HG03521 (cell line): ENCODE data around the gene PLAAT3.
"Not testable (repeated sequence)": the region's sequence is repeated elsewhere in the genome, so short reads cannot be mapped to it uniquely, and the experiment has no call there.

Source experiments
- ATAC-seq: cut with Tn5 transposase; IDR thresholded peaks from one replicate; pipeline ENCODE4 v1.9.1; 2021; ENCODE audit warnings: mild to moderate bottlenecking, moderate library complexity; ENCODE audit not compliant: unreplicated experiment

PLAAT3 gene

GRCh38 chr11:63542506-63542905, 71.7 kb downstream of the PLAAT3 start:
- ATAC-seq, result not testable (repeated sequence)

- ATAC-seq, result no peak
These were observed 76.7 kb downstream of the PLAAT3 start for GRCh38 chr11:63537293-63538101.

DNA sequence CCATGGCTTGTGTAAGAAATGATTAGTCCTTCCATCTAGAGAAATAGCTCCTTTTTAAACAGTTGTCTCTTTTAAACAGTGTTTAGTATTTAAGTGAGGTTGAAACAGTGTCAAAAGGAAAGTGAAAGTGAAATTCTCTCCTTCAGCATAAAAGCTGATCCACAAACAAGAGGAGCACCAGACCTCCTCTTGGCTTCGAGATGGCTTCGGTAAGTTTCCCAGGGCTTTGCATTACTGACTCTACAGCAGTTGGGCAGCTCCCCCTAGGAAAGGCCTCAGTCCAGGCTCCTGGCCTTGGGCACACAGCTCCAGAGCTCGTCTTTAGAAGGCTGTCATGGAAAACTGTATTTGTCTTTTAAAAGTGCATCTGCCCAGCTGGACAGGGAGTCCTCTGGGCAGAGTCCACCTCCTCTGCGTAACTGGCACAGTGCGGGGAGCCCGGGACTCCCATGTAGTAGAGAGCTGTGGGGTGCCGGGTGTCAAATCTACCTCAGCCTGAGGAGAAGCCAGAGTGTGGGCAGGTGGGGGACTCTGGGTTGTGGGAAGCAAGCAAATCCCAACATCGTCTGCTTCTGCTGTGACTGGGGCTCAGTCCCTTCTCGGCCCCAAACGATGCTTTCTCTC, 77.5 kb downstream of the PLAAT3 start, which contains the start of gene PLAAT4:
TSS of gene PLAAT4 (plus strand) at position 140 of the 624 bp plus-strand sequence. CDS start at position 201, 61 bp downstream.
- no peak for ATAC-seq

DNA sequence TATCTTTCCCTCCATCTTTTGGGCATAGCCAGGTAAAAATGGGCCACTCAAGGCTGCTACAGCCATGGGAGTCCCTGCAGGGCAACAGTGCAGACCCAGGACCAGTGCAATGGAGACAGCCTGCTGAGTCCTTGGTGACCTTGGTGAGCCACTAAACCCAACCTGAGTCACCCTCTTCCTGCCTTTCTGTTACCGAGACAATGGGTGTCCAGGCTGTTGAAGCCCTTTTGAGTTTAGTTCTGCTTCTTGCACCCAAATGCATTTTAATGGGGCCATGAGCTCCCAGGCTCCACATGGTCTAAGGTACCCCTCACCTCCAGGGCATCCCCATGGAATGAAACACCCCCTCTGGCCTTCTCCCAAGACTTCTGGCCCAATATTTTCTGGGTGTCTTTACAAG, 78.5 kb downstream of the PLAAT3 start:
- ATAC-seq, result no peak

DNA sequence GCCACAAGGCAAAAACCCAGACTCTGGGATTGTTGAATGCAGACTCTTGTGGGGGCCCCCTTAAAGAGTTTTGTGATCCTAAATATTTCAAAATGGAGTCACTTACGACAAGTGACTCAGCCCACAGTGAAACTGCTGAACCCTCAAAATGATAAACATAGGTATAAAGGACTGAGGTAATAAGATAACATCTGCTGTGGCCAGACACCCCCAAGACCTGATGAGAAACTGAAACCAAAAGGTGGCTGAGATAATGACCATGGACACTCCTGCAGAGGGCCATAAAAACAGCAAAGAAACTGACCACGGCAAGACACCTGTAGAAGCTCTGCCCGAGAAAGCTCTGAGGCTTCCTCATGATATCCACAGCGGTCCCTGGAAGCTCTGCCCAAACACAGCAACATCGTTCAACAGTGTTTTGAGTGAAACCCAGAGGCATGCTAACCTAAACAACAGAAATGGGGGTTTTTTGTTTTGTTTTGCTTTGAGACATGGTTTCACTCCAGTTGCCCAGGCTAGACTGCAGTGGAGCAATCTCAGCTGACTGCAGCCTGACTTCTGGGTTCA, 79.3 kb downstream of the PLAAT3 start:
- ATAC-seq, result peak; percentile 39

DNA sequence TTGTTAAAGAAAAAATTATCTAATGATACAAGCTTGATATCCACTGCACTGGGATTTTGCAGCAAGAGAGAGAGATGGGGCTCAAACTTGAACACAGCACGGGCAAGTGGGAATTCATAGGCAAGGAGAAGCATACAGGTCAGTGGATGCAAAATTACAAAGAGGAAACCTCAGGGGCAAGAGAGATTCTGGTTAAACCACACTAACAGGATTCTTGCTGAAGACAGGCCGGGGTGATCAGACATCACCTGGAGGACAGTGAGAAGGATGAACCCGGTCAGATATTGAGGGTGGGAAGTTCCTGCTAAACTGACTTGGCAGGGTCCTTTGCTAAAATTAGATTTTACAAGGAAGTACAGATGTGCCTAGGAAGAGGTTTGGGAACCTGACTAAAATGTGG, 80.2 kb downstream of the PLAAT3 start:
- no peak for ATAC-seq

DNA sequence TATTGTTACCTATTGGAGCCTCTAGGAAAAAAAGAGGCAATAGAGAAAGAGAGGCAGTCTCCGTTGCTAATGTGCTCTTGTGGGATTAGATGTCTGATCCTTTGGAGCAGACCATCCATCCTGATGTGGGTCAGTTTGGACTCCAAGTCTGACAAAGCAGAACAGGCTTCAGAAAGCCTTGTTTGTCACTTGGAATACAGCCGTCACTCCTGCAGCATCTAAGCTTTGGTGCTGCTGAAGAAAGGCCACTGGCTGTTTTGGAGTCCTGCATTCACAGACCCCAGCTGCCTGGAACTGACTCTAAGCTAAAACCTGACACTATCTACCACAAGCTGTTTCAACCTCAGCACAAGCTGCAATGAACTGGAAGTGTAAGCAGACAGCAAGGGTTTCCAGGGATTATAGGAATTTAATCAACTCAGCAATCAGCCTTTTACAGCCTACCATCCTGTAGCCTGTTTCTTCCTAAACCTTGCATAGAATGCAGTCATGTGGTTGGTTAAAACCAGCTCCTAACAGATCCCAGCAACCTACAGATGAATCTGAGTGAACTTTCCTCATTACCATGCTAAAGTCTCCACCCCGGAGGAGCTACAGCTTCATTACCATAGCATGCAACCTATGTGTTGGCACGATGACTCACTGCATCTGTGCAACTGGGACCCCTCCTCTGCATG, 81.3 kb downstream of the PLAAT3 start:
- ATAC-seq, result no peak

DNA sequence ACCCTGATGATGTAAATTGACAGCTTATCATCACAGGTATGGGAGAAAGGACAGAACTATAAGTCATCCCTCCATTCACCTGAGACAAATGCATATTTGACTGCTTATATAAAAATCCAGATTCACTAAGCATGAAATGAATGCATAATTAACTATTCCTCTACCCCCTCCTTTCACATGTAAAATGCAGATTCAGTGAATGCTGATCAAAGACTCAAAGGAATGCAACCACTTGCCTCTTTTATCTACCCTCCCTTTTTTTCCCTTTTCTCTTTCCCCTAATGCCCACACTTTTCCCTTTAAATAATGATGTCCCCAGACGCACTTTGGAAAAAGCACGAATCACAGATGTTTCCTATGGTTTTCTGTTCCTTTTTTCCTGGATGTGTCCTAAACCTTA, 82.1 kb downstream of the PLAAT3 start:
- no peak for ATAC-seq

DNA sequence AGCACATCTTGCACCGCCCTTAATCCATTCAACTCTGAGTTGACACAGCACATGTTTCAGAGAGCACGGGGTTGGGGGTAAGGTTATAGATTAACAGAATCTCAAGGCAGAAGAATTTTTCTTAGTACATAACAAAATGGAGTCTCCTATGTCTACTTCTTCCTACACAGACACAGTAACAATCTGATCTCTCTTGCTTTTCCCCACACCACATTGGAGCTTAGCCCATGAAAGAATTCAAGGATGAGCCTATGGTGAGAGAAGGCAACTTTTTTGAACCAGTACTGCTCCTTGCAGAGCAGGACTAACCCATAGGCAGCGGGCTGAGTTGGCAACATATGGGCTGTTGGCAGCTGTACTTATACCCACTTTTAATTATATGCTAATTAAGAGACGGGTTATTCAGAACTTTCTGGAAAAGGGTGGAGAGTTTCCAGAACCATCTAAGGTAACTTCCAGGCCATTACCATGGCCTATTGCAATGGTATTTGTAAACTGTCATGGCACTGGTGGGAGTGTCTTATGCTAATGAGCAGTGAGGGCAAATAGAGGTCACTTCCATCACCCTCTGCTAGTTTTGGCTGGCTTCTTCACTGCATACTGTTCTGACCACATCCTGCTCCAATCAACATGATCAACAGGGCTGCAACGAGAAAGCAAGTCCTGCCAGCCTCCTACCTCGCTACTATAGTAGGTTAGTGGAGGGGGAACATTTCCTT, 83.0 kb downstream of the PLAAT3 start:
- peak; percentile 77 for ATAC-seq

- no peak for ATAC-seq
These were observed 84.2 kb downstream of the PLAAT3 start for GRCh38 chr11:63530021-63530420.

- ATAC-seq, result not testable (repeated sequence)
These were observed 84.9 kb downstream of the PLAAT3 start for GRCh38 chr11:63529373-63529772.

GRCh38 chr11:63528729-63529278, 85.4 kb downstream of the PLAAT3 start:
- not testable (repeated sequence) for ATAC-seq

DNA sequence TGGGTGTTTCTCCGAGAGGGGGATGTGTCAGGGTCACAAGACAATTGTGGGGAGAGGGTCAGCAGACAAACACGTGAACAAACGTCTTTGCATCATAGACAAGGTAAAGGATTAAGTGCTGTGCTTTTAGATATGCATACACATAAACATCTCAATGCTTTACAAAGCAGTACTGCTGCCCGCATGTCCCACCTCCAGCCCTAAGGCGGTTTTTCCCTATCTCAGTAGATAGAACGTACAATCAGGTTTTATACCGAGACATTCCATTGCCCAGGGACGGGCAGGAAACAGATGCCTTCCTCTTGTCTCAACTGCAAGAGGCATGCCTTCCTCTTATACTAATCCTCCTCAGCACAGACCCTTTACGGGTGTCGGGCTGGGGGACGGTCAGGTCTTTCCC, 86.1 kb downstream of the PLAAT3 start:
- ATAC-seq, result not testable (repeated sequence)

GRCh38 chr11:63527667-63528066, 86.6 kb downstream of the PLAAT3 start:
- no peak for ATAC-seq
